HG03196 (cell line): ENCODE data around the gene LRRC15.

Source experiments
- ATAC-seq: cut with Tn5 transposase; IDR thresholded peaks from one replicate; pipeline ENCODE4 v1.9.1; 2021; ENCODE audit not compliant: unreplicated experiment

LRRC15 gene

GRCh38 chr3:194364652-194365434 lies 4.7 kb downstream of the LRRC15 start:
- ATAC-seq = no peak

- no peak for ATAC-seq
Observed at GRCh38 chr3:194364314-194364651, 5.3 kb downstream of the LRRC15 start.

- ATAC-seq = no peak
Observed at GRCh38 chr3:194360568-194360967, 9.0 kb downstream of the LRRC15 start.

- ATAC-seq = no peak
Observed at GRCh38 chr3:194357681-194358080, 11.9 kb downstream of the LRRC15 start.

GRCh38 chr3:194355379-194355778 lies 14.2 kb downstream of the LRRC15 start:
- no peak for ATAC-seq

GRCh38 chr3:194354315-194354714 lies 15.2 kb downstream of the LRRC15 start:
- ATAC-seq = no peak

DNA sequence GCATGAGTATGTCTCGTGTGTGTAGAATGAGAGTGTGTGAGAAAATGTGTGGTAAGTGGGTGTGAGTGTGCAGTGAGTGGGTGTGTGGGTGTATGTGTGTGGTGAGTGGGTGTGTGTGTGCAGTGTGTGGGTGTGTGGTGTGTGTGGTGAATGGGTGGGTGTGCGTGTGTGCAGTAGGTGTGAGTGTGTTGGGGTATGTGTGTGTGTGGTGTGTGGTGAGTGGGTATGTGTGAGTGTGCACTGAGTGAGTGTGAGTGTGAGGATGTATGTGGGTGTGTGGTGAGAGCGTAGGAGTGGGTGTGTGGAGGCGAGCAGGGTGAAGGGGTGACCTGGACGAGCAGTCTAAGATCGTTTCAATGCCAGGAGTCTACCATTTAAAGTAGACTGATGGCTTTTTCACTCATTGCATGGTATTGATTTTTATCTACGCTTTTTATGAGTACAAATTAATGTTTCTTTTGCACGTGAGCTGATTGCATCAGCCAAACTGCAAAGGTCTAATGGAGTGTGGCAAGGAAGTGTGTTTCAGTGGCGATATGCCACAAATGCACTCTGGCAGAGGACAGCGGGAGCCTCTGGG lies 16.8 kb downstream of the LRRC15 start:
- ATAC-seq = no peak

DNA sequence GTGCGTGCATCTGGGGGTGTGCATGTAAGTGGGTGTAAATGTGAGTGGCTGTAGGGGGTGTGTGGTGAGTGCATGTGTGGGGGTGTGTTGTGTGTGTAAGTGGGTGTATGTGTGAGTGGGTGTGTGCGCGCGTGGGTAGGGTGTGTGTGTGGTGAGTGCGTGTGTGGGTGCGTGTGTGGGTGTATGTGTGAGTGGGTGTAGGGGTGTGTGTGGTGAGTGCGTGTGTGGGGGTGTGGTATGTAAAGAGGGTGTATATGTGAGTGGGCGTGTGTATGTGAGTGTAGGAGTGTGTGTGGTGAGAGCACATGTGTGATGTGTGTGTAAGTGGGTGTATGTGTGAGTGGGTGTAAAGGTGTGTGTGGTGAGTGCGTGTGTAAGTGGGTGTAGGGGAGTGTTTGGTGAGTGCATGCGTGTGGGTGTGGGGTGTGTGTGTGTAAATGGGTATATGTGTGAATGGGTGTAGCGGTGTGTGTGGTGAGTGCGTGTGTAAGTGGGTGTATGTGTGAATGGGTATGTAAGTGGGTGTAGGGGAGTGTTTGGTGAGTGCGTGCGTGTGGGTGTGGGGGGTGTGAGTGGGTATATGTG lies 17.5 kb downstream of the LRRC15 start:
- ATAC-seq = no peak

DNA sequence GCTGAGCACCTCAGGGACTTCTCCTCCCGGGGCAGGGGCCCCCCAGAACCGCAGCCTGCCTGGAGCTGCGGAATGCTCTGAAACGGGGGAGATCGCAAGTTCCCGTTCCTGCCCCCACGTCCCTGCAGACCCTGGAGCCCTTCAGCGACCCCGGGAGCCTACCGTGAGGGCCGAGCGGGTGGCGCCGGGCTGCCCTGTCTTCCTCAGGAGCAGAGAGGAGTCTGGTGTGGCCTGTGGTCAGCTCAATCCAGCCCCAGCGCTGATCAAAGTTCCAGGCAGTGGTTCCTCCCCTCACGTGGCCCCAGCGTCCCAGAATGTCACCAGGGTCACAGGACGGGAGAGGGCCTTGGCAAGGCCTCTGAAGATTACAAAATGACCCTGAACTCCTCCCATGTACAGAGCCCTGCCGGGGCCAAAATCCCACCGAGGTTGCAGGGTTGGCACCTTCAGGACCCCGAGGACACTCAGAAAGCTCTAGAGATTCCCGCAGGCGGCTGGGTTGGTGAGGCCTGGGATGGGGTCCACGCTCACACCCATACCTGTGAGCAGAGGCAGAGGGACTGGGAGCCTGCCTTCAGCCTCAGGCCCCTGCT lies 18.4 kb downstream of the LRRC15 start, which contains the start of gene CPN2:
Gene CPN2 (minus strand): TSS at position 249 of the 593 bp plus-strand sequence. CDS start 8,626 bp downstream, outside the sequence.
- ATAC-seq = no peak

DNA sequence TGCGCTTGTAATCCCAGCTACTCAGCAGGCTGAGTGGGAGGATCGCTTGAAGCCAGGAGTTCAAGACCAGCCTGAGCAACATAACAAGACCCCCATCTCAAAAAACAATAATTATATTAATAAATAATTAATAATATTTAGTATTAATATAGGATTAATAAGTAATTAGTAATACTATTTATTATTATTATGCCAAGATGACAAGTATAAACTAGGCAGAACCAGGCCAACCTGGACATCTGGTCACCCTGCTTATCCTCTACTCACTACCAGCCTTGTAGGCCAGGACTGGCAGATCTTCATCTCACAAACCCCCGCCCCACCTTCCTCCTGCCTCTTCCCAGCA lies 18.8 kb downstream of the LRRC15 start:
- ATAC-seq = no peak

DNA sequence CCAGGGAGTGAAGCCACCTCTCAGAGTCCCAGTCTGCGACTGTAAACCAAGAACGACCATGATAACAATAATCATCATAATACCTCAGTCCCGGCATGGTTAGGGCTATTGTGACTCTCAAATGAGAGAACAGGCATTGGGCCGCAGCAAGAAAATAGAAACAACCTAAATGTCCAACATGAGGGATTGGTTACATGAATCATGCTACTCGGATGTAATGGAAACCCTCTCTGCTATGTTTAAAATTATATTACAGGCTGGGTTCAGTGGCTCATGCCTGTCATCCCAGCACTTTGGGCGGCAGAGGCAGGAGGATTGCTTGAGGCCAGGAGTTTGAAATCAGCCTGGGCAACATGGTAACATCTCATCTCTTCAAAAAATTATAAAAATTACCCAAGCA lies 21.2 kb downstream of the LRRC15 start:
- ATAC-seq = no peak

- ATAC-seq = no peak
Observed at GRCh38 chr3:194346621-194347020, 22.9 kb downstream of the LRRC15 start.

DNA sequence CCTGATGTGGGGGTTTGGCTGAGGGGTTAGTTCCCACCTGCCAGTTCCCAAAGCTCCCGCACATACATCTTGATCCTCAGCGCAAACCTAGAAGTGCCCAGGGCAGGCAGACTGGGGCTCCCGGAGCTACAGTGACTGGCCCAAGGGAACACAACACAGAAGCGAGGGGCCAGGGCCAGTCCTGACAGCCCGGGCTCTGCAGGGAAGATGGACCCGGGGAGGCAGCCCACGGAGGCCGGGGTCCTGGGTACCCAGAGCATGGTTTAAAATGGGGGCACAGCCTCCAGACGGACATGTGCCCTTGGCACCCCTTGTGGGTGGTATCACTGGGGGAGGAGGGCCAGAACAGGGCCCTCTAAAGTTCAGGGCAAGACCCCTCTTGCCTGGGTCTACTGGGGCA lies 23.5 kb downstream of the LRRC15 start:
- no peak for ATAC-seq

GRCh38 chr3:194344012-194344411 lies 25.5 kb downstream of the LRRC15 start:
- ATAC-seq = no peak

GRCh38 chr3:194343561-194343893 lies 26.0 kb downstream of the LRRC15 start:
- no peak for ATAC-seq

GRCh38 chr3:194342861-194343560 lies 26.5 kb downstream of the LRRC15 start:
- ATAC-seq = no peak

DNA sequence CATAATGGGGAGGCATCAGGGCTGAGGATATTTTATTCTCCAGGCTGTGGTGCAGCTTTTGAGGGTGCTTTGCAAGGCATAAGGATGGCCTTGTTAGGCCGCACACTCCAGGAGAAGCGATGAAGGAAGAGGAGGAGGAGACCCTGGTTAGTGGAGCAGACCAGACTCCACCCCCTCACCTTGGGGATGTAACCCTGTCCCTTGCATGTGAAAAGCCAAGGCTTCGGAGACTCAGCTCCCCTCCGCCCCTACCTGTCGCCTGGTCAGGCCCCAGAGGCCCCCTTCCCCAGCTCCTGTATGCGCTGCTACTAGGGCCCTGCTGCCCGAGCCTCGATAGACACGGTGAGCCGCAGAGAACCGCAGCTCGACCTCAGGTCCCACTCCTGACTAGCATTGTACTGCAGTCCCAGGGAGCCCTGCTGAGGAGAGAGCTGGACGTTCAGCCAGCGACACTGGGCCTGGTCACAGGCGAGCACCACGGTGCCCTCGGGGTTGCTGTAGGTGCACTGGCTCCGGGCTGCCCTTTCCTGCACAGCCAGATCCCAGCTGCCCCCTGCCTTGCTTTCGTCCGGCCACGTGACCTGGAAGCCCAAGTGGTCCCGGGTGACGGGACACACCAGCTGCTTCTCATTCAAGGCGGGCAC lies 28.7 kb downstream of the LRRC15 start:
- ATAC-seq = no peak

- no peak for ATAC-seq
Observed at GRCh38 chr3:194339840-194340239, 29.7 kb downstream of the LRRC15 start.

GRCh38 chr3:194339356-194339755 lies 30.2 kb downstream of the LRRC15 start:
- no peak for ATAC-seq

DNA sequence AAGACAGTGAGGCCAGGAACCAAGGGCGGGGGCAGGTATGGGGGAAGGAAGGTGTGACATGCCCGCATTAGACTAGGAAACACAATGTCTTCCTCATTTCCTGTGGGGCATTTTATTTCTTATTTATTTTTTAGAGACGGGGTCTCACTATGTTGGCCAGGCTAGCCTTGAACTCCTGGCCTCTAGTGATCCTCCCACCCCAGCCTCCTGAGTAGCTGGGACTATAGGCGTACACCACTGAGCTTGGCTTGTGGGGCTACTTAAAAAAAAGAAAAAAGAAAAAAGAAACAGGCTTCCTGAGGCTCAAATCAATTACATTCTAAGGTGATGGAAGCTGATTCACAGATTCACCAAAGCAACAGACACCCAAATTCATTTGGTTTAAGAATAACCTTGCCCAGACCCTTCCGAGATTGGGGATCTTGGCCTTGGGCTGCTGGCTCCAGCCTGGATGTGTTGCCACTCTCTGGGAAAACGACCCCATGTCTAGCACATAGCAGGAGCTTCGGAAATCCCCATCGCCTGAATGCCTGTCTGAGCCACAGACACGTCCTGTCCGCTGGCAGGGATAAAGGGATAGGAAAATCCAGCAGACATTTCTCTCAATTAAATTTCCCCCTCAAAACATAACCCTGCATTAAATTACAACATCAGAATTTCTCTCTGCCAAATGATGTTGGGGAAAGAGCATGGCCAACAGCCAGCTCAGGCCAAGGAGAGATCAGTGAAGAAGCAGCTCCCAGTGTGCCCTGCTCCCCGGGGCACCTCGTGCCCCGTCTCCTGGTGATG lies 31.4 kb downstream of the LRRC15 start:
- ATAC-seq = no peak
